HepG2 (cell line): Measurements from ENCODE around the gene ZMAT2.

Source experiments
- ATF1 ChIP-seq: IDR thresholded peaks from 2 replicates; pipeline ENCODE4 v1.6.1; 2016; ENCODE audit warnings: mild to moderate bottlenecking, control low read depth
- MAFF ChIP-seq: IDR thresholded peaks from 2 replicates; pipeline ENCODE4 v1.6.1; 2011; ENCODE audit warnings: low read depth, low read length, improper control_type of control experiment
- MXI1 ChIP-seq: IDR thresholded peaks from 3 replicates; pipeline ENCODE4 v1.6.1; 2012; ENCODE audit warnings: low read depth, low read length, inconsistent platforms, borderline replicate concordance
- POLR2AphosphoS5 ChIP-seq: IDR thresholded peaks from 2 replicates; pipeline ENCODE4 v1.6.1; 2012; ENCODE audit warnings: low read depth, low read length

- no peak for TF ChIP-seq MXI1
- no peak for TF ChIP-seq ATF1 (CRISPR knock-in tag)
- no peak for TF ChIP-seq MAFF
- no peak for TF ChIP-seq POLR2AphosphoS5
These were observed 41.7 kb downstream of the ZMAT2 start for GRCh38 chr5:140741967-140742366.
